RWPE1 (cell line): ENCODE data around the gene NASP.
A peak's percentile ranks its signal among the peaks of the same experiment; 100 is the strongest.
"Not testable (repeated sequence)": the region's sequence is repeated elsewhere in the genome, so short reads cannot be mapped to it uniquely, and the experiment has no call there.

ENCODE experiments used
- CTCF ChIA-PET: fragments of 350-600 bp; sonication (Branson Sonifier 250); formaldehyde crosslinking; extraction: SDS; loops from one replicate; lab custom pipeline; 2021; lab: Yijun Ruan, JAX
- POLR2A ChIA-PET: fragments of 400-600 bp; formaldehyde crosslinking; extraction: SDS; loops from one replicate; lab custom pipeline; 2020; ENCODE audit warnings: antibody characterized with exemption; ENCODE audit not compliant: low non-redundant PET; lab: Yijun Ruan, JAX
- DNase-seq: peaks from one replicate; pipeline ENCODE4 v3.0.0; 2012; ENCODE audit warnings: low spot score
- H3K27ac ChIP-seq: fragments of 450-650 bp; 2 replicates; pipeline ENCODE4 v1.5.1; 2017
- TF ChIP-seq, protein P1 (sequence below): fragments of 450-650 bp; conservative IDR thresholded peaks from 2 replicates; pipeline ENCODE4 v1.5.1; 2017; ENCODE audit warnings: low read depth, mild to moderate bottlenecking

Gene NASP

DNA sequence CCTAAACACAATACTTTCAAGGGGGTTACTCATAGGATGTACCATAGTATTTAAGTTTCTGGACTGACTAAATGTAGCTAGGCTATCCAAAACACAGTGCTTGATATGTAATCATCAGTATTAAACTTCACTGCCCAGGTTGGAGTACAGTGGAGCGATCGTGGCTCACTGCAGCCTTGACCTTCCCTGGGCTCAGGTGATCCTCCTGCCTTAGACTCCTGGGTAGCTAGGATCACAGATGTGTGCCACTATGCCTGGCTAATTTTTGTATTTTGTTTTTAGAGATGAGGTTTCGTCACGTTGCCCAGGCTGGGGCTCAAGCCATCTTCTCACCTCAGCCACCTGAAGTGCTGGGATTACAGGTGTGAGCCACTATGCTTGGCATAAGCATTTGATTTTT, 10.6 kb downstream of the NASP start:
- DNase-seq = no peak
- TF ChIP-seq, protein P1, sequence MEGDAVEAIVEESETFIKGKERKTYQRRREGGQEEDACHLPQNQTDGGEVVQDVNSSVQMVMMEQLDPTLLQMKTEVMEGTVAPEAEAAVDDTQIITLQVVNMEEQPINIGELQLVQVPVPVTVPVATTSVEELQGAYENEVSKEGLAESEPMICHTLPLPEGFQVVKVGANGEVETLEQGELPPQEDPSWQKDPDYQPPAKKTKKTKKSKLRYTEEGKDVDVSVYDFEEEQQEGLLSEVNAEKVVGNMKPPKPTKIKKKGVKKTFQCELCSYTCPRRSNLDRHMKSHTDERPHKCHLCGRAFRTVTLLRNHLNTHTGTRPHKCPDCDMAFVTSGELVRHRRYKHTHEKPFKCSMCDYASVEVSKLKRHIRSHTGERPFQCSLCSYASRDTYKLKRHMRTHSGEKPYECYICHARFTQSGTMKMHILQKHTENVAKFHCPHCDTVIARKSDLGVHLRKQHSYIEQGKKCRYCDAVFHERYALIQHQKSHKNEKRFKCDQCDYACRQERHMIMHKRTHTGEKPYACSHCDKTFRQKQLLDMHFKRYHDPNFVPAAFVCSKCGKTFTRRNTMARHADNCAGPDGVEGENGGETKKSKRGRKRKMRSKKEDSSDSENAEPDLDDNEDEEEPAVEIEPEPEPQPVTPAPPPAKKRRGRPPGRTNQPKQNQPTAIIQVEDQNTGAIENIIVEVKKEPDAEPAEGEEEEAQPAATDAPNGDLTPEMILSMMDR = no peak
- POLR2A ChIA-PET = no interaction called here
- CTCF ChIA-PET = no interaction called here
- H3K27ac ChIP-seq = no peak overlapping the region

DNA sequence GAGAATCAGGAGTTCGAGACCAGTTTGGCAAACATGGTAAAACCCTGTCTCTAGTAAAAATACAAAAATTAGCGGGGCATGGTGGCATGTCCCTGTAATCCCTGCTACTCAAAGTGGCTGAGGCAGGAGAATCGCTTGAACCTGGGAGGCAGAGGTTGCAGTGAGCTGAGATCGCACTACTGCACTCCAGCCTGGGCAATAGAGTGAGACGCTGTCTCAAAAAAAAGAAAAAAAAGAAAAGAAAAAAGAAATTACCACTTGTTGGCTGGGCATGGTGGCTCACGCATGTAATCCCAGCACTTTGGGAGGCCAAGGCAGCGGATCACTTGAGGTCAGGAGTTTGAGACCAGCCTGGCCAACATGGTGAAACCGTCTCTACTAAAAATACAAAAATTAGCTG, 12.9 kb downstream of the NASP start:
- POLR2A ChIA-PET, DNase-seq, CTCF ChIA-PET: not testable (repeated sequence)
- H3K27ac ChIP-seq = 0 out of 2 replicates have a peak overlapping the region, but pooled peaks have one; percentile 9

DNA sequence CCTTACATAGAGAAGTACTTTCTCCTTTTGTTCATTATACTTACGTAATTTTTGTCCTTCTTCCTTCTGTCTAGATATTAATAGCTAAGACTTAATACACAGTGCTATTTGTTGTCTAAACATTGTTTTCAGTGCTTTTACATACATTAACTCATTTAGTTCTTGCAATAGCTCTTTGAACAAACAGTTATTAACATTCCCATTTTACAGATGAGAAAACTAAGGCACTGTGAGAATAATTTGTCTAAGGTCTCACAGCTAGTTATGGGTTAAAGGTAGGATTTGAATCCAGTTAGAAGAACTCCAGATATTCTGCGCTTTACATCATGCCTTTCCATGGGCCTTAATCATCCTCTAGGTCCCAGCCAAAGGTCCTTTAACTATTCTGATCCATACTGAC, 20.4 kb downstream of the NASP start:
- H3K27ac ChIP-seq = no peak overlapping the region
- ChIA-PET CTCF (interaction anchor here (0.6 kb wide), 1 partner anchor 78 kb away, joined by 4 read pairs; no protein-coding TSS in a partner anchor), POLR2A (no interaction called here)
- DNase-seq = no peak
- TF ChIP-seq, protein P1 = no peak

DNA sequence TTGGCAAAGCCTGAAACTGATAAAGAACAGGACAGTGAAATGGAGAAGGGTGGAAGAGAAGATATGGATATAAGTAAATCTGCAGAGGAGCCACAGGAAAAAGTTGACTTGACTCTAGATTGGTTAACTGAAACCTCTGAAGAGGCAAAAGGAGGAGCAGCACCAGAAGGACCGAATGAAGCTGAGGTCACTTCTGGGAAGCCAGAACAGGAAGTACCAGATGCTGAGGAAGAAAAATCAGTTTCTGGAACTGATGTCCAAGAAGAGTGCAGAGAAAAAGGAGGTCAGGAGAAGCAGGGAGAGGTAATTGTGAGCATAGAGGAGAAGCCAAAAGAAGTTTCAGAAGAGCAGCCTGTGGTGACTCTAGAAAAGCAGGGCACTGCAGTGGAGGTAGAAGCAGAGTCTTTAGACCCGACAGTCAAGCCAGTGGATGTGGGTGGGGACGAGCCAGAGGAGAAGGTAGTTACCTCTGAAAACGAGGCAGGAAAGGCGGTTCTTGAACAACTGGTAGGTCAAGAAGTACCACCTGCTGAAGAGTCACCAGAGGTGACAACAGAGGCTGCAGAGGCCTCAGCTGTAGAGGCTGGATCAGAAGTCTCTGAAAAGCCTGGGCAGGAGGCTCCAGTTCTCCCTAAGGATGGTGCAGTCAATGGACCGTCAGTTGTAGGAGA, 23.7 kb downstream of the NASP start:
- ChIA-PET CTCF (no interaction called here), POLR2A (no interaction called here)
- TF ChIP-seq, protein P1 = no peak
- no peak overlapping the region for H3K27ac ChIP-seq
- no peak for DNase-seq

DNA sequence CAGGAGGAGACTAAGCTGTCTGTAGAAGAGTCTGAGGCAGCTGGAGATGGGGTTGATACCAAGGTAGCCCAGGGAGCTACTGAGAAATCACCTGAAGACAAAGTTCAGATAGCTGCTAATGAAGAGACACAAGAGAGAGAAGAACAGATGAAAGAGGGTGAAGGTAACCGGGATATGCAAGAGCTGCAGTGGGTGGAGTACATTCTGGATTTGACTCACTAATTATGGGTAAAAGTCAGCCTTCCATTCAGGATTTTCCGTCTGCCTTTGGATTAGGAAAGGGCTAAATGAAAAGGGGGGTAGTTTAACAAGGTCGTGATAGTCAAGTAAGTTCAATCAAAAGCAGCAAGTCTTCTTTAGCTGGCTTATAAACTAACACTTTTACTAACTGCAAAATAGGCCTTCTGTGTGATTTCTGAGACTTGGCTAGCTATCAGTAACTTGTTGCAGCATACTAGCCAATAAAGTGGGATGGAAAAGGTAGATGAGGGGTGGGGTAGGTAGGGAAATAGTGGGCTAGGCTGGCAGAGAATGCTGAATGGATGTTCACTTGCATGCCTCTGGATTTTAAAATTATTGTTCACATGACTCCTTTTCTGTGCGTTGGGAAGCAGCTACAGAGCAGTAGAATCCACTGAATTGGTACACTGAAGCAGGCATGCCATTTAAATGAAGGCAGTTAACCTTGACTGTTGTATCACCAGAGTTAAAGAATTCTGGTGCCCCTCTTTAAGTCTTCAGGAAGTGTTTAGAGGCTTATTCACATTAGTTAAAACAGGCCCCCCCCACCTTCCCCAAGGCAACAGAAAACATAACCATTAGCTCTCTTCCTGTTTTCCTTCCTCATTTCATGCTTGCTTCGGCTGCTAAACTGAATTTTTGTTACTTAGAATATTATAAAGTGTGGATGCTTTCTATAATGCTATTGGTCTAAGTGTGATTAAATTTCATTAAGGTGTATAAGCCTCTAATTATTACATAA, 24.6 kb downstream of the NASP start:
- CTCF ChIA-PET = interaction anchor here (0.6 to 1.0 kb wide), 2 partner anchors 17 to 265 kb away, joined by 3 to 4 read pairs; no protein-coding TSS in a partner anchor
- POLR2A ChIA-PET = no interaction called here

DNA sequence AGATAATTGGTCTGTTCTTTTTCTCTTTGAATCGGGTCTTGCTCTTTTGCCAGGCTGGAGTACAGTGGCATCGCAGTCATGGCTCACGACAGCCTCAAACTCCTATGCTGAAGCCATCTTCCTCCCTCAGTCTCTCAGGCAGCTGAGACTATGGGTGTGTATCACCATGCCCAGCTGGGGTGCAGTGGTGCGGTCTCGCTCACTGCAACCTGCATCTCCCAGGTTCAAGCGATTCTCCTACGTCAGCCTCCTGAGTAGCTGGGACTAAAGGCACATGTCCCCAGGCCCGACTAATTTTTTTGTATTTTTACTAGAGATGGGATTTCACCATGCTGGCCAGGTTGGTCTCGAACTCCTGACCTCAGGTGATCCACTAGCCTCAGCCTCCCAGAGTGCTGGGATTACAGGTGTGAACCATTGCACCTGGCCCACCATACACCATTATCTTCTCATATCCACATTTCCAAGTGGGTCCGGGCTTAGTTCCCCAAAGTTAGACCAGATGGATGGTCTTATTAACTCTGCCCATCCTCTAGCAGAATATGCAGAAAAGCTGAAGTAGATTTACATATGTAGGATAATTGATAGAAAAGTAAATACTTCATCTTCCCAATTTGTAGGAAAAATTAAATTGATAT, 26.9 kb downstream of the NASP start:
- POLR2A ChIA-PET = no interaction called here
- CTCF ChIA-PET = no interaction called here
- H3K27ac ChIP-seq = no peak overlapping the region
- DNase-seq = no peak
- TF ChIP-seq, protein P1 = no peak

More for the DNA sequence above, 24.6 kb downstream of the NASP start:
- DNase-seq = no peak
- TF ChIP-seq, protein P1 = no peak
- no peak overlapping the region for H3K27ac ChIP-seq
